VCaP (cell line): ENCODE measurements around the gene DENND1A.

Experiments used
- H3K27ac ChIP-seq: fragments of 450-650 bp; 2 replicates; pipeline ENCODE4 v1.5.1; 2017
- CTCF ChIP-seq: fragments of 450-650 bp; conservative IDR thresholded peaks from 2 replicates; pipeline ENCODE4 v1.5.1; 2017; ENCODE audit warnings: mild to moderate bottlenecking, moderate library complexity

DENND1A gene

GRCh38 chr9:123590499-123590898 lies 339.4 kb downstream of the DENND1A start:
- no peak for TF ChIP-seq CTCF
- no peak overlapping the region for H3K27ac ChIP-seq

DNA sequence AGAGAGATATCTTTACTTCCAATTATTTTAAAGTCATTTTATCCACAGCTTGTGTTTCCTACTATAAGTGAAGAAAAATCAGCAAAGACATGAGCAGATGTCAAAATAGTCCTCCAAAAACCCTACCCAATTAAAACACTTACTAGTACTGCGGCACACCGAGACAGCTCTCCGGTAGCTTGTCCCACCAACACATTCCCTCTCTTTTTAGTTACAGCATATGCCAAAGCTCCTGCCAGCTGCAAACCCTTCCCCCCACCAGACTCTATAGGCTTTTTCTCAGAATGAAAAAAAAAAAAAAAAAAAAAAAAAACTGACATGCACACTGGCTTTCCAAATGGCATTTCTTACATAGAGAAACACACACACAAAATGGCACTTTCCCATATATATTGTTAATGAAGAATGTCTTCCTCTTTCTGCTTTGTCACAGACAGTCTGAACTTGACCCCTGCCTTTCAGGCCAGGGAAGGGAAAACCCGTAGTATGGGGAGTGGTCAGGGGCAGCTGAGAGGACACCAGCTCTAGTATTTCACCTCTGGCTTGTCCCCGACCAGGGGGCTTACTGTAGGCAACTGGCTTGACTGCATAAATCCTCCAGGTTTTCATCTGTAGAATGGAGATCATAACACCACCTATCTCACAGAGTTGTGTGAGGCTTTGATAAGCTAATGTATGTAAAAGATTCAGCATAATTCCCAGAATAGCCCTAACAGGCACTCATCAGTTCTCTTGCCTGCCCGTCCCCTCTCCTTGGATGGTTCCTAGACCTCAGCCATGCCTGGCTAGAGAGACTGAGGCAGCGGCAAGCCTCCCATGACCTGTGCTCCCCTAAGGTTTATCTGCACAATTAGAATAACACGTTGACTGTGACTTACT lies 340.3 kb downstream of the DENND1A start:
- TF ChIP-seq CTCF, result no peak
- H3K27ac ChIP-seq, result no peak overlapping the region

- H3K27ac ChIP-seq, result no peak overlapping the region
These were observed 343.7 kb downstream of the DENND1A start for GRCh38 chr9:123586275-123586674.

DNA sequence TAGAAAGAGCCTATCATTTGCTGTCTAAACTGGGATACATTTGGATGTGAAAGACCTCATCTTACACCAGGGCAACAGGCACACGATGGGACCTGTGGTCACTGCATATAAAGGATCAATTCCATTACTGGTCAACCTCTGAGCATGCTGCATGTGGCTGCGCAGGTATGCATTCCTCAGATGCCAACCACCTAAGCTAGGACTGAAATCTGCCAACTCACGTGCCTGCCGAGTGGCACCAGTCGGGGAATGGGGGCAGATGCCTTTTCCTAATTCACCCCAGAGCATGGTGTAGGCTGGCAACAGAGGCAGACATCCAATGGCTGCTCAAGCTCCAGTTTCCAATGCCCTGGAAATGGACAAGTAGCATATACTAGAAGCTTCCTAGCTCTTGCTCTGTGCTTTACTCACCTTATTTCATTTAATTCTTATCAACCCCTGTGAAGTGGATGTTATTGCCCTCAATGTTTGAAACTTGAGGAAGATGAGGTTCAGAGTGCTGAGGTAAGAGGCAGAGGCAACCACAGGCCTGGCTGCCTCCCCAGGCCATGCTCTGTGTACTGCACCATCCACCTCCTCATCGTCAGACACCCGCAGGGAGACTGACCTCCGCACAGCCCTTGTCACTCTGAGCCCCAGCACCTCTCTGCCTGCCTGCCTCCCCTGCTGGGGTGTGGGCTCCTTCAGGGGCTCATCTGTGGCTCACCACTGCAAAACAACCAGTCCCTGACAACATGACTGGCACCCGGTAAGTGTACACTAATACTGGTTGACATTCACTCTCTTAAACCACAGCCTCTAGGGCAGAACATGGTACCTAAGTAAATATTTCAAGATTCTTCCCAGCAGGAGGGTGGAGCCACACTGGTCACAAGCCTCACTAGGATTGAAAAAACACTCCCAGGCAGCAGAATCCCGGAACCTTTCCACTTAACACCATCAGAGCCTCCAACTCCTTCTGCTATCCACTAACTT lies 345.4 kb downstream of the DENND1A start:
- no peak overlapping the region for H3K27ac ChIP-seq
- no peak for TF ChIP-seq CTCF

More at GRCh38 chr9:123586275-123586674, 343.7 kb downstream of the DENND1A start:
- no peak for TF ChIP-seq CTCF

GRCh38 chr9:123583646-123584045 lies 346.3 kb downstream of the DENND1A start:
- no peak for TF ChIP-seq CTCF
- H3K27ac ChIP-seq, result no peak overlapping the region

GRCh38 chr9:123571240-123571639 lies 358.7 kb downstream of the DENND1A start:
- no peak overlapping the region for H3K27ac ChIP-seq
- TF ChIP-seq CTCF, result no peak
